Measurements from ENCODE around the gene CDH4.

CDH4 gene

GRCh38 chr20:61737346-61737745, 485.3 kb downstream of the CDH4 start:
- no peak for DNase-seq (ENCODE audit: low read depth)

DNA sequence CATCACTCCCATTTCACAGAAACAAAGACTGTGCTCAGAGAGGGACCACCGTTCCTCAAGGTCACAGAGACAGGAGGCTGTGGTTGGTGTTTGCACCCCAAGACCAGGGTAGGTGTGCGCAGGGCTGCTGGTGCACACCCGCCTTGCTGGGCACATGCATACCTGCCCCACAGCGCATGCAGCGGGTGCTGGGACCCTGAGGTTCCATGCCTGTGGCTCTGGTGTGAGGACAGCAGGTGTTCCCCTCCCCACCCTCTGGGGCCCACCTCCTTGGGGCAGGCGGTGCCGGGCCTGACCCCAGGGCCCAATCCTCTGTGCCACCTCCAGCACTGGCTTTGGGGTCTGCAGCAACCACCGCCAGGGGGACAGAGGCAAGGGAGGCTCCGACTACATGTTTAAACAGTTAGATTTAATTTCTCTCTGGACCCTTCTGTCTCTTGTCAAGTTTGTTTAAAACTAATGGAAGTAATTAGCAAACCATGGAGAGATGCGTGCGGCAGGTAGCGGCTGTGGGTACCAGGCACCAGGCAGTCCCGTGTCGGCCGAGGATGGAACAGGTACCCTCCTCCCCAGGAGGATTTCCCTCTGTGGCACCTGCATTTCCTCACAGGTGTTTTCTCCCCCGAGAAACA, 485.9 kb downstream of the CDH4 start:
- DNase-seq (ENCODE audit: low read depth), result no peak

DNA sequence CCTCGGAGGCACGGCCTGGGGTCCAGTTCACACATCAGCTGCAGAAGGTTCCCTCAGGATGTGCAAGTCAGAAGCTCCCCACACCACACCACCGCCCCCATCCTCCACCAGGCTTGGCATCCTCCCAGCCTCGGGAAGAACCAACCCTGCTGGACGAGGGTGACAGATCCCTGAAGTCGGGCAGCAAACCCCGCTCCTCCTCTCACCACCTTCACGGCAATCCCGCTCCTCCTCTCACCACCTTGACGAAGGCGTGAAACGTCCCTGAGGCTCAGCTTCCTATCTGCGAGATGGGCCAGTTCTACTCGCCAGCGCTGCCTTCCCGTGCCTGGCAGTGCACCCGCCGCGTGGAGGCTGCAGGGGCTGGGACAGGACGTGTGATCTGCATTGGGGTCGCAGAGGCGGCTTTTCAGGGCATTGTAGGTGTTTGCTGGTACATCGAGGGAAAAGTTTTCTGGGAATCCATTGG, 486.6 kb downstream of the CDH4 start:
- no peak for DNase-seq (ENCODE audit: low read depth)

- DNase-seq (ENCODE audit: low read depth), result no peak
Observed at GRCh38 chr20:61739086-61739831, 487.2 kb downstream of the CDH4 start.

DNA sequence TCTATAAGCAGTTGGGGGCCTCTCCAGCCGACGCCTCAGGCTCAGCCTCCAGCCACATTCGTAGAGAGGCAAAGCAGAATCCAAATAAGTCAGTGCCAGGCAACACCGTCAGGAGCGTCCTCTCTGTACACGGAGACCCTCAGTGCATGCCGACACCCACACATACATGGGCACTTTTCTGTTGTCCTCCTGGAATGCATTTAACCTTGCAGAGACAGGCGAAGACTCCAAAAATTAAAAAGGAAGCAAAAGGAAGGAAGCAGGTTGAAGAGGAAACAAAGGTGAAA, 487.7 kb downstream of the CDH4 start:
- DNase-seq (ENCODE audit: low read depth), result no peak

GRCh38 chr20:61742097-61742825, 490.2 kb downstream of the CDH4 start:
- DNase-seq (ENCODE audit: low read depth), result no peak

- no peak for DNase-seq (ENCODE audit: low read depth)
Observed at GRCh38 chr20:61743606-61744005, 491.5 kb downstream of the CDH4 start.

DNA sequence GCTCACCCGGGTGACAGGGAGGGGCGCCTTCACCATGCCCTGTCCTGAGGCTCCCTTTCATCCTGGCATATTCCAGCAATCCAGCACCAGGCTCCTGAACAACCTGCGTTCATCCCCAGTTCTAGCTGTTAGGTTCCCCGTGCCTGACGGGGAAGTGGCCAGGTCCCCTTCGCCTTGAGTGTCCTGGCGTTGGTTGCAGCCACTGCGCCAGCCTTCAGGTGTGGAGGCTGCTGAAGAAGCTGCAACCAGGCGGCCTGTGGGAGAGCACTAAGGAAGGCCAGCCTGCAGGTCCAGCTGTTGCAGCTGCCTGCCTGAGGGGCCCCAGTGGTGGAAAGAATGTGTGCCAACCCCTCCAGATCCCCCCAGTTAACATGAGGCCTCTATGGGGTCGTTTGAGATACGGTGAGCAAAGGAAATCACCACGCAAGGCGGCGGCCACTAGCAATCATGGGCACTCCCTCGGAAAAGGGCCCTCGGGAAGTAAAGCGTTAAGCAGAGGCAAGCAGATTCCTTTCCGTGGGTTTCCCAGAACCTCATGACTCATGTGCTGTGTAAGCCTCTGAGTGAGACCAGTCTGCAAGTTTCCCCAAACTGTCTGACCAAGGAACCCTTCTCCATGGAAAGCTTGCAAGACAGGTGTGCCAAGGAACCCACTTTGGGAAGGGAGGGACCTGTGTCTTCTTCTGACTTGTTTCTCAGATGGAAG, 492.8 kb downstream of the CDH4 start:
- no peak for DNase-seq (ENCODE audit: low read depth)

DNA sequence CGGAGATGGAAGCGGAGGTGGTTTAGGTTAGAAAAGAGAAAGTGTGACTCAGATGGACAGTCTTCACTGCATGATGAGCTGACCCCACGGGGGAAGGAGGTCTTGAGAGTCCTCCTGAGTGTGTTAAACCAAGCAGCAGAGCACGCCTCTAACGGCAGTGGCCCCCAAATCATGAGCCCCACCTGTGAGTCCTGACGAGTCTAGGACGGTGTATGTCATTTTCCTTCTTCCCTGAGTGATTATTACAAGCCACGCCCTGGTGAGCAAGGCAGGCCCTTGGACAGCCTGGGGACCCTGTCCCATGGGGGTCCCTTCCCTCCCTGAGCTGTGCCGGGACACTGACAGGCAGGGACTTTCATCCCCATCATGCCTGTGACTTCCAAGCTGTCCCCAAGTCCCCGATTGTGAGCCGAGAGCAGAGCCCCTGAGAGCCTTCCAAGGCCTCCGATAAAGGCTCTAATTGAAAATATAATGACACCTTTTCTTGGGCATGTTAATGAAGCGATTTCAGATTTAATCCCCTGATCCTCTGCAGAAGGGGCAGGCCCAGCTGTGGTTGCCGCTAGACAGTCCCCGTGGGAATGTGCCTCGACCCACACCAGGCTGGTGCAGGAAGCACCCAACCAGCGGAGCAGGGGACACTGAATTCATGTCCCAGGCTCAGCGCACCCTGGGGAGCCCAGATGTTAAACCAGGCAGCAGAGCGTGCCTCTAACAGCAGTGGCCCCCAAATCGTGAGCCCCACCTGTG, 493.5 kb downstream of the CDH4 start:
- DNase-seq (ENCODE audit: low read depth), result no peak

DNA sequence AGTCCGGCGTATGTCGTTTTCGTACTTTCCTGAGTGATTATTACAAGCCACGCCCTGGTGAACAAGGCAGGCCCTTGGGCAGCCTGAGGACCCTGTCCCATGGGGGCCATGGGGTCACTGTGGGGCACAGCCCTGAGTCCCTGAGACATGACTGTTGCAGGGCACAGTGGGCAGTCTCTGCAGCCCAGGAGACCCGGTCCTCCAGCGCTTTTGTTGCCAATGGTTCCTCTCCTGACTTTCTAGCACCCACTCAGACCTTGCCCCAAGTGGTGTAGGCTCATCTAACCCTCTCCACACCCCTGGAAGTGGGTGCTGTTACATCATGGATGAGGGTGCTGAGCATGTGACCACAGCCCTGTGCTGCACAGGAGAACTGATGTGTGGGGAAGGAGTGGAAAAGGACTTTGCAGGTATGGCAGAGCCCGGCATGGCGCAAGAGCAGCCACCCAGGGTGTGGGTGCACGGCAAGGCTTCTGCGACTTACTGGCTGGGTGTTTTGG, 494.1 kb downstream of the CDH4 start:
- DNase-seq (ENCODE audit: low read depth), result no peak

GRCh38 chr20:61746781-61747180, 494.7 kb downstream of the CDH4 start:
- DNase-seq (ENCODE audit: low read depth), result no peak

DNA sequence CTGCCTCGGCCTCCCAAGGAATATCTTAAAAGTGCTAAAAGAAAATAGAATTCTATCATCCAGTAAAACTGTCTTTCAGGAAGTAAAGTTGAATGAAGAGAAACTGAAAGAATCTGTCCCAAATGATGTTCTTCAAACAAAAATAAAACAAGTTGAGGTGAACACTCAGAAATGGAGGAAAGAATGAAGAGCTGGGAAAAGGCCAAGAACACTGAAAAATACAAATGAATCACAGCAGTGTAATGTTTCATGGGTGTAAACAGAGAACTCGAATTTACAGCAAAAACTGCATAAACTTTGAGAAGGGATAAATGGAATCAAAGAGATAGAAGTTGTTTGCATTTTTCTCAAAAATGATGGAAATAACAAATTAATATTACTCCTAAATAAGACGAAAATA, 496.3 kb downstream of the CDH4 start:
- DNase-seq (ENCODE audit: low read depth), result no peak

DNA sequence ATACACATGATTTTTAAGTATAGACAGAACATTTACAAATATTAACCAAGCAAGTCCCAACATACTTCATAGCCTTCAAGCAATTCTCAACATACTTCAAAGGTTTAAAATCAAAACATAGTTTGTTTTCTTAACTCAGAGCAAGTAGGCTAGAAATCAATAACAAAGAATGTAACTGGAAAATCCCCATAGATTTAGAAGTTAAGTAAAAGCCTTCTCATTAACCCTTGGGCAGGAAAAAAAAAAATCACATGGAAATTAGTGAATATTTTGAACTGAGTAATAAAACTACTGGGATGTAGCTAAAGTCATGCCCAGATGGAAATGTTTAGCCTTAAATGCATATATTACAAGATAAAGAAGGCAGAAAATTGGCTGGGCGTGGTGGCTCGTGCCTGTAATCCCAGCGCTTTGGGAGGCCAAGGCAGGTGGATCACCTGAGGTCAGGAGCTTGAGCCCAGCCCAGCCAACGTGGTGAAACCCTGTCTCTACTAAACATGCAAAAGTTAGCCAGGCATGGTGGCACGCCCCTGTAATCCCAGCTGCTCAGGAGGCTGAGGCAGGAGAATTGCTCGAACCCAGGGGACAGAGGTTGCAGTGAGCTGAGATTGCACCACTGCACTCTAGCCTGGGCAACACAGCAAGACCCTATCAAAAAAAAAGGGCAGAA, 497.5 kb downstream of the CDH4 start:
- no peak for DNase-seq (ENCODE audit: low read depth)

DNA sequence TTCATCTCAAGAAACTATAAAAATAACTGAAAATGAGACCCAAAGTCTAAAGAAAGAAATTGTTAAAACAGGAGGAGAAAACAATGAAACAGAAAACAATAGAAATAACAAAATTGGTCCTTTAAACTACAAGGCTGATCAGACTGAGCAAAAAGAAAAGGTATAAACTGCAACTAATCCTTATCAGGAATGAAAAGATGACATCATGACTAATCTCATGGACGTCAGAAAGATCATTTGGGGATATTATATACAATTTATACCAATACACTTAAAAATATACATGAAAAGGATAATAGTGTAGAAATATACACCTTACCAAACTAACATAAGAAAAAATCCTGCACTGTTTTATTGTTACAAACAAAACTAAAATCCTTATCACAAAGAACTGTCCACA, 498.0 kb downstream of the CDH4 start:
- DNase-seq (ENCODE audit: low read depth), result no peak

GRCh38 chr20:61752576-61752975, 500.5 kb downstream of the CDH4 start:
- no peak for DNase-seq (ENCODE audit: low read depth)

DNA sequence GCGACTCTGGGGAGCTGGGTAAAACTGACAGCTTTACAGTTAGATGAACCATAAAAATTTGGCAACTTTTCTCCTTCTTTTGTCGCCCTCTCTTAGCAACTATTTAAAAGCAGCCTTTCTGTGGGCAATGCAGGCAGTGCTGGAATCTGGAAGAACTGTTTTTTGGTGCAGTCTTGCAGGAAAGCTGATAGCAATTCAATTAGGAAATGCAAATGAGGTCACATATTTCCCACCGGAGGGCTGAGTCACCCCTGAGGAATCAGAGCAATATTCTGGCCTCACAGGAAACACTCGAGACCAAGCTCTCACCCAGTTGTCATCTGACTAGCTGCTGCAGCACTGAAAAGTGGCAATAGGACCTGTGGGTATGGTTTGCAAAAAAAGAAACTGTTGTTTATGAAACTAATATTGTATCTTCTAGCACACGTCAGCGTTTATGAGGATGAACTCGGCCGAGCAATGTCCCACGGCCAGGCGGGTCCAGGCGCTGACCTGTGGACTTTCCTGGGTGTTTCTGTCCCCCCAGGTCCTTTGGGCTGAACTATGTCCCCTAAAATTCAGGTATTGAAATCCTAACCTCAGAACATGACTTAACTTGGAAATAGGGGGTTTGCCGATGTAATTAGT, 501.4 kb downstream of the CDH4 start:
- no peak for DNase-seq (ENCODE audit: low read depth)

- no peak for DNase-seq (ENCODE audit: low read depth)
Observed at GRCh38 chr20:61753987-61754956, 502.2 kb downstream of the CDH4 start.

DNA sequence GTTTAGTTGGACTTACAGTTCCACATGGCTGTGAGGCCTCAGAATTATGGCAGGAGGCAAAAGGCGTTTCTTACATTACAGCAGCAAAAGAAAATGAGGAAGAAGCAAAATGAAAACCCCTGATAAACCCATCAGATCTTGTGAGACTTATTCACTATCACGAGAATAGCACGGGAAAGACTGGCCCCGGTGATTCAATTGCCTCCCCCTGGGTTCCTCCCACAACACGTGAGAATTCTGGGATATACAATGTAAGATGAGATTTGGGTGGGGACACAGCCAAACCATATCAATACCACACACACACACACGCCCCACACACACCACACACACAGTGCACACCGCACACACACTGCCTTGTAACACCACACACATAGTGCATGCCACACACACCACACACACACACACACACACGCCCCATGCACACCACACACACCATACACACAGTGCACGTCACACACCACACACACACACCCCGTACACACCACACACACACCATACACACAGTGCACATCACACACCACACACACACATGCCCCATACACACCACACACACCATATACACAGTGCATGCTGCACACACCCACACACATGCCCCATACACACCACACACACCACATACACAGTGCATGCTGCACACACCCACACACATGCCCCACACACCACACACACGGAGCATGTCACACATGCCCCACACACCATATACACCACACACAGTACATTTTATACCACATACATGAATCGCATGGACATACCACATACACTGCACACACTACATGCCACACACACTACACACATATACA, 503.1 kb downstream of the CDH4 start:
- no peak for DNase-seq (ENCODE audit: low read depth)
